ENCODE data around the gene PDZK1.
"Not testable (repeated sequence)": the region's sequence is repeated elsewhere in the genome, so short reads cannot be mapped to it uniquely, and the experiment has no call there.

Gene PDZK1

GRCh38 chr1:145719230-145720079 lies 12.3 kb upstream of the PDZK1 start, which contains the start of gene CD160:
CD160 (plus strand) TSS chr1:145719499; CDS start chr1:145728328, 8,829 bp downstream.
- no peak for DNase-seq (ENCODE audit: low read depth)

GRCh38 chr1:145718465-145718864 lies 11.3 kb upstream of the PDZK1 start:
- DNase-seq (ENCODE audit: low read depth); H3K4me3 ChIP-seq (replicated peaks; ENCODE audit: low read depth, low read length): not testable (repeated sequence)

More at GRCh38 chr1:145719230-145720079, 12.3 kb upstream of the PDZK1 start, which contains the start of gene CD160:
- TF ChIP-seq CTCF (IDR thresholded peaks at IDR 0.05; ENCODE audit: low read length, missing control alignments), result no peak
- no peak within 1 kb of the TSS for H3K4me3 ChIP-seq (replicated peaks; ENCODE audit: low read depth, low read length)

GRCh38 chr1:145717833-145718232 lies 10.7 kb upstream of the PDZK1 start:
- no peak for DNase-seq (ENCODE audit: low read depth)
- TF ChIP-seq CTCF (IDR thresholded peaks at IDR 0.05; ENCODE audit: low read length, missing control alignments), result no peak
- no peak overlapping the region for H3K4me3 ChIP-seq (replicated peaks; ENCODE audit: low read depth, low read length)

- no peak for TF ChIP-seq CTCF (IDR thresholded peaks at IDR 0.05; ENCODE audit: low read length, missing control alignments)
- no peak for DNase-seq (ENCODE audit: low read depth)
- H3K4me3 ChIP-seq (replicated peaks; ENCODE audit: low read depth, low read length), result no peak overlapping the region
Observed at GRCh38 chr1:145716641-145717345, 9.6 kb upstream of the PDZK1 start.

- DNase-seq (ENCODE audit: low read depth), result no peak
- TF ChIP-seq CTCF (IDR thresholded peaks at IDR 0.05; ENCODE audit: low read length, missing control alignments), result no peak
- H3K4me3 ChIP-seq (replicated peaks; ENCODE audit: low read depth, low read length), result no peak overlapping the region
Observed at GRCh38 chr1:145714524-145715111, 7.5 kb upstream of the PDZK1 start.

GRCh38 chr1:145711213-145711651 lies 4.1 kb upstream of the PDZK1 start:
- H3K4me3 ChIP-seq (replicated peaks; ENCODE audit: low read depth, low read length), result no peak overlapping the region
- TF ChIP-seq CTCF (IDR thresholded peaks at IDR 0.05; ENCODE audit: low read length, missing control alignments), result no peak
- no peak for DNase-seq (ENCODE audit: low read depth)
